NCI-H2107 treated with DMSO at 0.1 percent for 48 hours (cell line): ENCODE data around the gene PDE4D.
A peak's percentile ranks its signal among the peaks of the same experiment; 100 is the strongest.
"Not testable (repeated sequence)": the region's sequence is repeated elsewhere in the genome, so short reads cannot be mapped to it uniquely, and the experiment has no call there.

Source experiments
- DNase-seq: peaks from one replicate; lab custom pipeline; 2025; ENCODE audit not compliant: unreplicated experiment; lab: John Stamatoyannopoulos, UW

Gene PDE4D

DNA sequence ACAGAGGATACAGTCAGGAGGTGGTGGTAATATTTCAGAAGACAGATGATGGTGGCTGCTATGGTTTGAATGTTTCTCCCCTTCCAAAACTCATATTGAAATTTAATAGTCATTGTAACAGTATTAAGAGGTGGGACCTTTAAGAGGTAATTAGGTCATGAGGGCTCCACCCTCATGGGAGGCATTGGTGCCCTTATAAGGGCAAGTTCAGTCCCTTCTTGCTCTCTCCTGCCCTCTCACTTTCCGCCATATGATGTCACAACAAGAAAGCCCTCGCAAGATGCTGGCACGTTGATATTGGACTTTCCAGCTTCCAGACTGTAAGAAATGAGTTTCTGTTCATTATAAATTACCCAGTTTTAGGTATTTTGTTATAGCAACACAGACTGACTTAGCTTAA, 274.9 kb downstream of the PDE4D start:
- DNase-seq: no peak

GRCh38 chr5:59617186-59617771, 276.2 kb downstream of the PDE4D start:
- DNase-seq: no peak

- DNase-seq: no peak
Observed at GRCh38 chr5:59616413-59616812, 277.1 kb downstream of the PDE4D start.

- peak; percentile 14 for DNase-seq
Observed at GRCh38 chr5:59615272-59615671, 278.3 kb downstream of the PDE4D start.

DNA sequence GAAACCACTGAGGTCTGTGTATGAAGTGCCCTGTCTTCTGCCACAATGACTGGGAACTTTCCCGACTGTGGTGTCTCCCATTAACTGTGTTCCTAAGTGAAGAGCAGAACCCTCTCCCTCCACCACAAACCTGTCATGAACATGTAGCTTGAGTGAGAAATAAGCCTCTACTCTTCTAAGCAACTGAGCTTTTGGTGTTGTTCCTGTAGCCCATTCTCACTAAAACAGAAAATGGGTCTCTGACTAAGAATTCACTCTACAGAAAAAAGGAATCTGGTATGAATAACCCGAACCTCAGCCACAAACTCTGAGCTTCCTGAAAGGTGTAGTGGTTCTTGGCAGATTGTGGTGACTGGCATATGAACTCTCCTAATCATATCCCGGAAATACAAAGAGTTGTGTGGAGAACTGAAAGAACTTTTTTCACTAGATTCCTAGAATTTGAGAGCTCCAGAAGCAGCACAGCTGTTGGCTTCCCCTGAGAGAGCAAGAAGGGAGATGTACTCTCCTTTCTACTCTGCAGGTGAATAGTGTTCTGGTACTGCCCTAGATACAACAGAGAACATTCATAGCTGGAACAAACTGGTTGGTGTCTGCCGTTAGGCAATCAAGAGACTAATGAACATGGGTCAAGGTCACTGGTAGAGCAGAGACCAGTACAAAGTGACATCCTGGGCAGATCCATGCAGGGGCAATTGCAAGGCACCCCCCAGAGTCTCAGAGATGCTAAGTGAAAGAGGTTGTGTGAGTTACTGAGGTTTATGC, 283.8 kb downstream of the PDE4D start:
- no peak for DNase-seq

GRCh38 chr5:59608745-59609144, 284.8 kb downstream of the PDE4D start:
- DNase-seq: no peak

DNA sequence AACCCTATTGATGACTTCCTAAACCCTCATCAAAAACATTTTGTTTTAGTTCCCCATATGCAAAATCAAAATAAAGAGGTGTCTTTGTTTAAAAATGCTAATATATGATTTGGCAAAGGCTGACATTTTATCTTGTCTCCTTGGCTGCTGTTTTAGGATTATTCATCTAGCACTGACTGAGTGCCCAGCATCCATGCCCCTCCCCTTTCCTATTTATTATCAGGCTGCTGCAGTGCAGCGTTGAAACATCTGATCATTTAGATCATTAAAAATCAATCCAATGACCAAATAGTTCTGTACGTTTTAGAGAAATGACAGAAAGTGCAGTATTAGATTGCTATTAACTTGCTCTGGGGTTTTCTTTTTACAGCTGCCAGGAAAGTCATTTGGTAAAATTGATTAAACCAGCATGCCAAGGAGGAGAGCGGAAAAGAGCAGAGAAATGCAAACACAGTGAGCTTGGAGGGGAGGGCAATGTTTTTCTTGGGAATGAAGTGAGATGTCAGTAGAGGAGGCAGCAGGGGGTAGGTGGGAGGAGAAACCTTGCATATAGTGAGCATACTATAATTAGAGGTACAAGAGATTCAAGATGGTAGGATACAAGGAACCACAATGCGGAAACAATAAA, 286.3 kb downstream of the PDE4D start:
- no peak for DNase-seq

DNA sequence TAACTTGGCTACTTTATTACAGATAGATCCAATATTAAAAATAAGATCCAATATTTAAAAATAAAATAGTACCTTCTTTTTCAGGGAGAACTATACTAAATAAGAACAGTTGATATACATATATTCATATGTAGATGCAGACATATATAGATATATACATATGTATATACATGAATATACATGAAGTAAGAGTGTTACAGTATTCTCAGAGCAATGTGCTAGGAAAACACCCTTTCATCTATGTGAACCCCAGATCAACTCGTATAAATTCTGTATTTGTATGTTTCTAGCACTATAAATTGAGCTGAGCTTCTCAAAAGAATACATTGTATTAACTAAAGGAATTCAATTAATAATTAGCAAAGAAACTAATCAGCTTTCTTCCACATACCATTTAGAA, 287.6 kb downstream of the PDE4D start:
- DNase-seq: no peak

GRCh38 chr5:59604111-59604510, 289.4 kb downstream of the PDE4D start:
- no peak for DNase-seq

DNA sequence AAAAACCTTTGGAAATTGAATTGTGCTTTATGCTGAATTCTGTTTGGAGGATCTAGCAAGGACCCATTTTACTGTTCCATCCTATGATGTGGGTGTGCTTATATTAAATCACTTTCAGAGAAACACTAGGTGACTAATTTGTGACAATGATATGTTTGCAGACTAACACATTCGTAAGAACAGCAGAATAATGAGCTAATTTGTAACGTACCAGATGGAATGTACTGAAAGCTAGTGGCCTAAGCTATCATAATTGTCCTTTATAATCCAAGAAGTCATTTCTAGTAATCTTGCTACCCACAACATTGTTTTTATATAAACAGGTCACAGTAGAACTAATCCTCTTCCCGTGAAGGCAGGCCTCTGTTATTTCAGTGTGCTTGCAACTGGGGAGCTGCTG, 292.5 kb downstream of the PDE4D start:
- DNase-seq: no peak

DNA sequence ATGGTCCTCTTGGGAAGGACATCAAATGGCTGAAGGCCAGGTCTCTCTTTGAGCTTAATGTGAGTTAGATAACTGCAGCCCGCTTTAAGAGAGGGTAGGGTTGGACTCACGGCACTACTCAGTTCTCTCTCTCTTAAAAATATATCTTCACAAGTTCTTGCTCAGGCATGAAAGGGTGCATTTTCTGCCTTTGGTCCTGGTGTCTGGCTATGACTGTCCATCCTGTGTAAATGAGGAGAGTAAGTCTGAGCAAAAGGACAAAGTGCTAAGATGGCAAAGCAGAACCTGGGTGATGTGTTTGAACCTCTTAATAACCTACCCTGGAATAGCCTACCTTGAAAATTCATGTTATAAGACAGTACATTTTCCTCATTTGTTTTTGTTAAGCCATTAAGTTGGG, 293.4 kb downstream of the PDE4D start:
- DNase-seq: no peak

GRCh38 chr5:59599729-59600128, 293.8 kb downstream of the PDE4D start:
- DNase-seq: peak; percentile 8

DNA sequence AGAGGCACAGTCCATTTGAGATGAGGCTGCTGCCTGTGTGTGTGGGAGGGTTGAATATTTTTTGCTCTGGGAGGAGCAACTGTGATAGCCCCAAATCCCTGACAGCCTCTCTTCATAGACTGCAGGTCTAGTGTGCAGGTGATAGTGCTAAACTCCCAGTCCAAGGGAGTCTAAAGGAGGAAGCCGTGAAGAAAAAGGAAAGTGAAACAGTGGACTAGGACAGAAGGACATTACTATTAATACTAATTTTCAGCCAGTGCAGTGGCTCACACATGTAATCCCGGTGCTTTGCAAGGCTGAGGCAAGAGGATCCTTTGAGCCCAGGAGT, 295.0 kb downstream of the PDE4D start:
- DNase-seq: peak; percentile 4

- no peak for DNase-seq
Observed at GRCh38 chr5:59597690-59598546, 295.6 kb downstream of the PDE4D start.

DNA sequence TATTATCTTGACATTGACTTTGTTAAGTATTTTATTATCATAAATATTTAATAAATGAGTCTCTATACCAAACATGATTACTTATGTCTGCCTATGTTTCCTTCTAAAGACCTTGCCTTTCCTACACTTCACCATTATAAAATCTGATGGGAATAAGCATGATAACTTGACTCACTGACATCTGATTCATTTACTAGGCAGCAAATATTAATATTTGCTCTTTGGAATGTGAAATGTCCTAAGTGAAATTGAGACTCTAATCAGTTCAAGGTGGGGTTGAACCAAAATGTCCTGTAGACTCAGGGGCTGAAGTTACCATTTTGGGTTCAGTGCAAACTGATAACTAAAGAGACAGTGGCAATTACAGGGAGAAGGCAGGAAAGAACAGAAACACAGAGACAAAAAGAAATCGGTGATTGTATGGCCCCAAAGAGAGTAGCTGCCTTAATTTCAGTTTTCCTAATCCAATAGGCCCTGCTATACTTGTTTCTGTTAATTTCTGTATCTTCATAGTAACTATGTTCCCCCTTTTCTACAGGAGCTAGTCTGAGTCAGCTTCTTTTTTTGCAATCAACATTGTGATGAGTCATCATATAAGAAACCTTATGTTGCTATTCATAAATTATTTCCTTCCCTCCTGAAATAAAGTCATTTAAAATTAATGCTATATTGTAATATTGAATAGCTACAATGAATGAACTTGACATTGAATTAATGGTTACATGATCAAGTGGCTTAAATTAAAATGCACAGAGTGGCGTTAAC, 296.8 kb downstream of the PDE4D start:
- DNase-seq: no peak

GRCh38 chr5:59594118-59594517, 299.4 kb downstream of the PDE4D start:
- not testable (repeated sequence) for DNase-seq

DNA sequence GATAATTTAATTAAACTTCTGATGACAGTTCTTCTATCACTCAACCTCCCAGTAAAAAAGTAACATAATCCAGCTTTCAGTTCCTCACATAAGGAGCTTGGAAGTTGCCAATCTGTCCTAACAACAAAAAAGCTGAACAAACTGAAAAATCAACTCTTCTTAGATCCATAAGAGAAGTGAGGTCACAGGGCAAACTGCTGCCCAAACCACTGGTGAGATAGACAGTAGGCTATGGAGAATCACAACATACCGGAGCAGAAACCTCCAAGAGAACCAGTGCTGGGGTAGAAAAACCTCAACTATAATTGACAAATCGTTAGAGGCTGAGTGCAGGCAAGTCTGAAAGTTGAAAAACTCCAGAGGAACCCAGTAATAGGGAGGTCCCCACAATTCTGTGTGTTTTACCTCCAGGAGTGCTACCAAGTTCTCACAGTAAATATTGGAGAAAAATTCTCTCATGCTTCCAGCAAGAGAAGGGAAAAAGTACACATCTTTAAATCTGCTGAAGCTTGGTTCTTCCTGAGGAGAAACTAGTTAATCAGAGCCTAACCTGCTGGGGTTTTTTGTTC, 300.0 kb downstream of the PDE4D start:
- DNase-seq: no peak

GRCh38 chr5:59592101-59592500, 301.4 kb downstream of the PDE4D start:
- no peak for DNase-seq

GRCh38 chr5:59591162-59591561, 302.4 kb downstream of the PDE4D start:
- no peak for DNase-seq

- no peak for DNase-seq
Observed at GRCh38 chr5:59588922-59589321, 304.6 kb downstream of the PDE4D start.
